ENCODE results near the gene SCAI.
"Not testable (repeated sequence)": the region's sequence is repeated elsewhere in the genome, so short reads cannot be mapped to it uniquely, and the experiment has no call there.

The SCAI gene

GRCh38 chr9:125121146-125121545 is 22.2 kb downstream of the SCAI start:
- TF ChIP-seq PATZ1 (CRISPR knock-in tag; IDR thresholded peaks at IDR 0.05; ENCODE audit: borderline replicate concordance) (no peak), ZFP3 (CRISPR knock-in tag; IDR thresholded peaks at IDR 0.05) (no peak), TCF4 (CRISPR knock-in tag; IDR thresholded peaks at IDR 0.05; ENCODE audit: borderline replicate concordance) (no peak), RARB (CRISPR knock-in tag; IDR thresholded peaks at IDR 0.05) (no peak), CSRNP3 (CRISPR knock-in tag; IDR thresholded peaks at IDR 0.05) (no peak), ESRRG (CRISPR knock-in tag; IDR thresholded peaks at IDR 0.05) (no peak), SNAI2 (CRISPR knock-in tag; IDR thresholded peaks at IDR 0.05) (no peak), TSHZ2 (CRISPR knock-in tag; IDR thresholded peaks at IDR 0.05) (no peak), ZC3H10 (CRISPR knock-in tag; IDR thresholded peaks at IDR 0.05) (no peak), ISL1 (CRISPR knock-in tag; IDR thresholded peaks at IDR 0.05) (no peak), ZNF8 (CRISPR knock-in tag; IDR thresholded peaks at IDR 0.05) (no peak), CREB5 (CRISPR knock-in tag; IDR thresholded peaks at IDR 0.05; ENCODE audit: low read depth) (no peak), ZFP30 (CRISPR knock-in tag; IDR thresholded peaks at IDR 0.05) (no peak)
- no peak for ATAC-seq

- TF ChIP-seq CREB5 (CRISPR knock-in tag; IDR thresholded peaks at IDR 0.05; ENCODE audit: low read depth) (no peak), TCF4 (CRISPR knock-in tag; IDR thresholded peaks at IDR 0.05; ENCODE audit: borderline replicate concordance) (peak; percentile 67), PPARA (CRISPR knock-in tag; IDR thresholded peaks at IDR 0.05; ENCODE audit: borderline replicate concordance) (no peak), CSRNP3 (CRISPR knock-in tag; IDR thresholded peaks at IDR 0.05) (no peak), ISL1 (CRISPR knock-in tag; IDR thresholded peaks at IDR 0.05) (peak; percentile 88), ZFP30 (CRISPR knock-in tag; IDR thresholded peaks at IDR 0.05) (no peak), TSHZ2 (CRISPR knock-in tag; IDR thresholded peaks at IDR 0.05) (peak; percentile 64; the same call in 1 of the 2 replicates)
- ATAC-seq, result peak; percentile 93
Measured at GRCh38 chr9:125119643-125120286, 23.6 kb downstream of the SCAI start.

GRCh38 chr9:125118696-125119095 is 24.6 kb downstream of the SCAI start:
- not testable (repeated sequence) for ATAC-seq

- ATAC-seq, result not testable (repeated sequence)
Measured at GRCh38 chr9:125114503-125114902, 28.8 kb downstream of the SCAI start.

Data from SK-N-SH treated with all-trans-retinoic acid at 6 μM for 48 hours (cell line).